Left lung (tissue), 10 donors: ENCODE results near the gene ZNF490. TPM values are rescaled to one million over a fixed set of nuclear protein-coding genes. Genes with fewer than 3 reads are reported as not detected.
A peak's percentile ranks its signal among the peaks of the same experiment; 100 is the strongest.
"Not testable (repeated sequence)": the region's sequence is repeated elsewhere in the genome, so short reads cannot be mapped to it uniquely, and the experiment has no call there.

ENCODE experiments used
- ATAC-seq: fragments of 200-7000 bp; cut with Tn5 transposase; one replicate; pipeline ENCODE4 v1.9.1; 2020; ENCODE audit warnings: moderate library complexity
- DNase-seq, 4 donors: peaks; one replicate each; pipeline ENCODE4 v3.0.0-alpha.2; 2013 to 2020
- H3K27ac ChIP-seq, 2 donors: fragments of 200-600 bp; sonication (generic) in 1 of 2; one replicate each; pipeline versions ENCODE4 v1.5.0 to v1.8.0; 2020 to 2021
- H3K27me3 ChIP-seq, 2 donors: fragments of 200-600 bp; sonication (generic) in 1 of 2; one replicate each; pipeline versions ENCODE4 v1.5.0 to v1.8.0; 2020 to 2021
- H3K36me3 ChIP-seq, 2 donors: fragments of 200-600 bp; sonication (generic) in 1 of 2; one replicate each; pipeline versions ENCODE4 v1.5.0 to v1.8.0; 2020 to 2021
- H3K4me1 ChIP-seq, 2 donors: fragments of 200-600 bp; one replicate each; pipeline ENCODE4 v1.8.0; 2021
- H3K4me3 ChIP-seq, 2 donors: fragments of 200-600 bp; sonication (generic) in 1 of 2; one replicate each; pipeline versions ENCODE4 v1.5.0 to v1.8.0; 2020 to 2021; ENCODE audit warnings: mild to moderate bottlenecking in 1 of 2
- H3K9me3 ChIP-seq, 2 donors: fragments of 200-600 bp; sonication (generic) in 1 of 2; one replicate each; pipeline versions ENCODE4 v1.5.0 to v1.8.0; 2020 to 2021
- CTCF ChIP-seq, 2 donors: fragments of 200-600 bp; sonication (generic) in 1 of 2; IDR thresholded peaks; one replicate each; pipeline versions ENCODE4 v1.5.0 to v1.8.0; 2021; ENCODE audit warnings: antibody characterized with exemption in 2 of 2
- intact Hi-C, 2 donors: fragments of 100-400 bp; cut with DNase I; formaldehyde crosslinking; loops; one replicate each; pipeline versions ENCODE4 v1.11.2 to v1.14.2; 2022
- polyA plus RNA-seq, 6 donors: library from polyadenylated mRNA; unstranded; fragments of 120-200 nt; gene quantifications; one replicate each; pipeline ENCODE4 v1.2.1, GENCODE V29; 2013; ENCODE audit not compliant: insufficient read length in 6 of 6
- total RNA-seq, 2 donors: library from RNA; stranded (reverse); fragmentation: NEBNext Ultra II Directional; extraction: Animal tissue kit (Norgen Biotek cat#: 25700); gene quantifications; one replicate each; pipeline ENCODE4 v1.2.1, GENCODE V29; 2021
- donor health status: DM: no; HTN: yes; CAD: no.
- donor health status: DM: no; HTN: no; CAD: no.

The ZNF490 gene
- total and polyA plus RNA-seq, 8 donors = 5.1 to 11.7 (median 5.7) TPM

GRCh38 chr19:12581100-12581499 is 29.5 kb downstream of the ZNF490 start:
- no peak overlapping the region for H3K27ac ChIP-seq
- intact Hi-C loops = no loop called here
- peaks cover 0 to 45% of the 10 kb centered on the region in 2 donors for H3K9me3 ChIP-seq
- H3K27me3 ChIP-seq = no peaks in the 10 kb centered on the region
- DNase-seq (no peak), ATAC-seq (no peak)
- TF ChIP-seq CTCF (IDR thresholded peaks at IDR 0.05) = no peak
- H3K4me1 ChIP-seq = no peaks in the 10 kb centered on the region
- peaks cover 0 to 59% of the 10 kb centered on the region in 2 donors for H3K36me3 ChIP-seq
- no peak overlapping the region for H3K4me3 ChIP-seq

GRCh38 chr19:12580180-12580694 is 30.4 kb downstream of the ZNF490 start:
- H3K27ac ChIP-seq = no peak overlapping the region
- no peak overlapping the region for H3K4me3 ChIP-seq
- no peaks in the 10 kb centered on the region for H3K4me1 ChIP-seq
- ATAC-seq (peak; percentile 90), DNase-seq (no peak)
- intact Hi-C loops = no loop called here
- peaks cover 0 to 59% of the 10 kb centered on the region in 2 donors for H3K36me3 ChIP-seq
- no peak for TF ChIP-seq CTCF (IDR thresholded peaks at IDR 0.05)
- H3K27me3 ChIP-seq = no peaks in the 10 kb centered on the region
- peaks cover 0 to 45% of the 10 kb centered on the region in 2 donors for H3K9me3 ChIP-seq

- intact Hi-C loops = no loop called here
- ATAC-seq (no peak), DNase-seq (no peak)
- Histone ChIP-seq H3K9me3 (peaks cover 0 to 45% of the 10 kb centered on the region in 2 donors), H3K27ac (no peak overlapping the region), H3K27me3 (no peaks in the 10 kb centered on the region), H3K36me3 (peaks cover 0 to 59% of the 10 kb centered on the region in 2 donors), H3K4me1 (no peaks in the 10 kb centered on the region), H3K4me3 (no peak overlapping the region)
- TF ChIP-seq CTCF (IDR thresholded peaks at IDR 0.05) = no peak
Observed at GRCh38 chr19:12578641-12579040, 32.0 kb downstream of the ZNF490 start.

- Histone ChIP-seq H3K27me3 (no peaks in the 10 kb centered on the region), H3K27ac (no peak overlapping the region), H3K4me3 (no peak overlapping the region), H3K36me3 (peaks cover 0 to 19% of the 10 kb centered on the region in 2 donors), H3K9me3 (peaks cover 0 to 9% of the 10 kb centered on the region in 2 donors), H3K4me1 (no peaks in the 10 kb centered on the region)
- intact Hi-C loops = no loop called here
- no peak for TF ChIP-seq CTCF (IDR thresholded peaks at IDR 0.05)
- no peak for ATAC-seq
- DNase-seq = no peak
Observed at GRCh38 chr19:12574036-12574435, 36.6 kb downstream of the ZNF490 start.

- Histone ChIP-seq H3K27ac (no peak overlapping the region), H3K9me3 (no peaks in the 10 kb centered on the region), H3K27me3 (no peaks in the 10 kb centered on the region), H3K4me1 (no peaks in the 10 kb centered on the region), H3K4me3 (no peak overlapping the region), H3K36me3 (no peaks in the 10 kb centered on the region)
- DNase-seq (no peak), ATAC-seq (no peak)
- intact Hi-C loops = loop anchor here in 1 of 2 donors (10.0 kb wide), 1 partner anchor 107 kb away; no protein-coding TSS in a partner anchor
- TF ChIP-seq CTCF (IDR thresholded peaks at IDR 0.05) = no peak
Observed at GRCh38 chr19:12567951-12568350, 42.7 kb downstream of the ZNF490 start.

GRCh38 chr19:12566380-12566779 is 44.2 kb downstream of the ZNF490 start:
- H3K36me3 ChIP-seq, H3K4me1 ChIP-seq, DNase-seq, ATAC-seq, H3K9me3 ChIP-seq, H3K27me3 ChIP-seq, H3K4me3 ChIP-seq, H3K27ac ChIP-seq: not testable (repeated sequence)
- intact Hi-C loops = loop anchor here in 1 of 2 donors (10.0 kb wide), 1 partner anchor 108 kb away; no protein-coding TSS in a partner anchor
